Stimulated activated CD4-positive, alpha-beta T cell treated with anti-CD3 and anti-CD28 coated beads, Interleukin-12 subunit alpha, Interleukin-12 subunit beta, amount 100 ng/mL, for 4 hours (primary cell): ENCODE results near the gene SLC25A4.
A peak's percentile ranks its signal among the peaks of the same experiment; 100 is the strongest.
"Not testable (repeated sequence)": the region's sequence is repeated elsewhere in the genome, so short reads cannot be mapped to it uniquely, and the experiment has no call there.

Experiments
- DNase-seq: peaks from one replicate; pipeline ENCODE4 v3.0.0-alpha.2; 2020

Gene SLC25A4

DNA sequence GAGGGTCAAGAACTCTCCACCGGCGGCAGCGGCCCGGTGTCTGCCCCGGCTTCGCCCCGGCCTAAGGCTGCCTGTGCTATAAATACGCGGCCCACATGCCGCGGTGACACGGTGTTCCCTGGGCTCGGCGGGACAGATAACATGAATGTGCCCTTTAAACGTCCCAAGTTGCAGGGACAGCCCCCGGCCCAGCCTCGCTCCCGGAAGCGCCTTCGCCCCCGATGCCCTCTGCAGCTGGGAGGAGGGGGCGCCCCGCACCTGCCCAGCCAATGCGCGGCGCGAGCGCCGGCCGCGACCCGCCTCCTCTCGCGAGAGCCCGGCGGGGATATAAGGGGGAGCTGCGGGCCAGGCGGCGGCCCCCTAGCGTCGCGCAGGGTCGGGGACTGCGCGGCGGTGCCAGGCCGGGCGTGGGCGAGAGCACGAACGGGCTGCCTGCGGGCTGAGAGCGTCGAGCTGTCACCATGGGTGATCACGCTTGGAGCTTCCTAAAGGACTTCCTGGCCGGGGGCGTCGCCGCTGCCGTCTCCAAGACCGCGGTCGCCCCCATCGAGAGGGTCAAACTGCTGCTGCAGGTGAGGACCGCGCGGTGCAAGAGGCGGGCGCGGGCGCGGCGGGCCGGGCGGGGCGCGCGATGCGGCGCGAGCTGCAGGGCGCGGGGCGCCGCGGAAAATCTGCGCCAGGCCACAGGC lies at the start of gene SLC25A4:
Gene SLC25A4 (plus strand): TSS at position 355 of the 689 bp plus-strand sequence. CDS start 107 bp downstream, at position 462.
- DNase-seq, result peak; percentile 79

DNA sequence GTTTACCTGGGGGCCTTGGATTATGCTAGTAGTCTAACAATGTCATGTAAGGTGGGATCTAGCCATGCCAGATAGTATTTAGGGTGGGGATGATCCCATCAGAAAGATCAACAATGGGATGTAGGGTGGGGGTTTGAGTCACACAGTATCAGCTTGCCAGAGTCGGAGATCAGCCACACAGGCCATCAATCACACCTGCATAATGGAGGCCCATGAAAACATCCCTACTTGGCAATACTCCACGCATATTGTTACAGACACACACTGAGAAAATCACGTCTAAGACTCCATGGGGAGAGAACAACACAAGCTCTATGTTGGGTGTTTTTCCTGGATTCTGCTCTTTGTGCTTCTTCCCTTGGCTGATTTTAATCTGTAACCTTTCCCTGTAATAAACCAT lies 49.5 kb upstream of the SLC25A4 start:
- no peak for DNase-seq

DNA sequence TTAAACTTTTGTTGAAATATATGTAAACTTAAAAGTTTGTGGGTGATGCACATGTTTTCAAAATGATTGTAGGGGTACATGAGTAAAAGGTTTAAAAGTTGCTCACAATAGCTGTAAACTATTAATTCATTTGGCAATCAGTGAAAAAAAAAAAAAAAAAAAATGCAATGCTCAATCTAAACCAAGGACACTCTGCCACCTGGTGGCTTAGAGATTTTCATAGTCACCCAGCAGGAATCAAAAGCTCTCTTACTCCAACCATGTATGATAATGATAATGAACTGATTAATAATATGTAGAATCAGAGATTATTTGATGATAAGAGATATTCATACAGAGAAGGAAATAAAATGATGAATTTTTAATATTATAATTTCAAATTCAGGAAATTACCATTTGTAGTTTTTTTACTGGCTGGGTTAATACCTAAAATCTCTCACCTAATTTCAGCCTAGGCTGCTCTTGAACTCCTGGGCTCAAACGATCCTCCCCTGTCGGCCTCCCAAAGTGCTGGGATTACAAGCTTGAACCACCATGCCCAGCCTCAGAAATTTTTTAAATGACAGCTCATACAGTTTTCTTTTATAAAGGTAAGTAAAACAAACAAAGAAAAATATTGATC lies 46.9 kb upstream of the SLC25A4 start:
- no peak for DNase-seq

DNA sequence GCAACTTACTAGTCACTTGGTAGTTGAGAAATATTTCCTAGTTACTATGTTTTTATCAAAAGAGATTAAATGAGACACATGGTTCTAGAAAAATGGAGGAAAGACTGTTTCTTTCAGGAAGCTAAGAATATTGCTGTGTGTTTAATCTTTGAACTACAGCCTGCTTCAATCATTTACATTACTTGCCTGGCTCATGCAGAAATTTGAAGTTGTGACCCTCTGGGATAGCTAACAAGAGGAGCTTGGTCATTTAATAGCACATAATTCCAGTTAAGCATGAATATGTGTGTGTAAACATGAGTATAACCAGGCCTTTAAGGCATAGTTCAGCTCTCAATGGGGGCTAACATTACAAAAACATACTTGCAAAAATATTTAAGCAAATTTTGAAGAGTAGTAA lies 44.6 kb upstream of the SLC25A4 start:
- DNase-seq, result no peak

DNA sequence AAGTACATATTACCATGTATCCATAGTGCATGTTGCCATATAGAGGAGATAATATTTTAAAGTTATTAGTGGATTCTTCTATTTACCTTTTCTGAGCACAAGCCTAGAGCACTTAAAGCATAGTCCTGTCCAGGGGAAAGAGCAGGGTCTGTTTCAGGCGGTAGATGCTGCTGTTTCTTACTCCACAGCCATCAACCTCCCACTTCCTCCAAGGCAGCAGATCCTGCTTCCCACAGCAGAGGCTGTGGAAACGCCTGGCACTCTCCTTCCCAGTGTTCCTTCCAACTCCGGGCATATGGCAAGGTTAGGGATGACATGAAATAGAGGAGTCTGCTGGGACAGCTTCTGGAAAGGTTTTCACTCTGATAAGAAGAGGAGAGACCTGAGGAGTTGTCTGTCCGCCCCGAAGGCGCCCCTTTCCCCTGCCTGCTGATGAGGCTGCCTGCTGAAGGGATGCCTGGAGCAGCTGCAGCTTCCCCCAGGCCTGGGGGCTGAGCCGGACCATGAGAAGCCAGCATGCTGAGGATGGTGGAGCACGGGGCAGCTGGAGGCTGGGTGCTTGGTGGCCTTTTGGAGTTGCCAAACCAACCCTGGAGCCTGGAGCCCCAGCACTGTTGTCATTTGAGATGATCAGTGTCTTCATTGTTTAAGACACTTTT lies 43.9 kb upstream of the SLC25A4 start:
- DNase-seq, result no peak

DNA sequence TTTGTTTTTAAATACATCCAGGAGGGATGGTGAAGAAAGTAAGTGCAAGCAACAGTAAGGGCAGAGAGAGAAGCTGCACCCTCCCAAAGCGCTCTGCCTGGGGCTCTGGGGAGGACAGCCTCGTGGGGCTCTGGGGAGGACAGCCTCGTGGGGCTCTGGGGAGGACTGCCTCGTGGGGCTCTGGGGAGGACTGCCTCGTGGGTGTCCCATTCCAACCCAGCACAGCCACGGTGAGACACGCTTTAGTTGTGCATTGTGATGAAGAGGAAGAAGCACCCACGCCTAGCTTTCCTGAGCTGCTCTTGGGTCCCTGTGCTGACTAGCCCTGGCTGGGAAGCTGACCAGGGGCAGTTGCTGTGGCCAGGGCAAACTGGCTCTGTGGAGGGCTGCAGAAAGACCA lies 43.1 kb upstream of the SLC25A4 start:
- DNase-seq, result no peak

DNA sequence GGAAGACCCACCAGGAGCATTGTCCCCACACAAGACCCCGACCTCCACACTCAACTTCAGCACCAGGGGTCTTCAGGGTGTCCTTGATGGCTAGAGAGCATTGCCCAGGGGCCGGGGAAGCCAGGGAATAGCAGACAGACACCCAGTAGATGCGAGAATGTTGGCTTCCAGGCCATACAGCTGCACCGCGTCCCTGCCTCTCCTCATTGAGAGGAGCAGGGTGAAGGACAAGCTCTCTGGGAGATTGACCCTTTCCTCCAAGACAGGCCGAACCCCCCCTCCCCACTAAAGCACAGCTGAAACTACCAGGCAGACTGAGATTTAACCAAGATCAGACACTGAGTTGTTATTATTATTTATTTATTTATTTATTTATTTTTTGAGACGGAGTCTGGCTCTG lies 42.6 kb upstream of the SLC25A4 start:
- DNase-seq, result no peak

DNA sequence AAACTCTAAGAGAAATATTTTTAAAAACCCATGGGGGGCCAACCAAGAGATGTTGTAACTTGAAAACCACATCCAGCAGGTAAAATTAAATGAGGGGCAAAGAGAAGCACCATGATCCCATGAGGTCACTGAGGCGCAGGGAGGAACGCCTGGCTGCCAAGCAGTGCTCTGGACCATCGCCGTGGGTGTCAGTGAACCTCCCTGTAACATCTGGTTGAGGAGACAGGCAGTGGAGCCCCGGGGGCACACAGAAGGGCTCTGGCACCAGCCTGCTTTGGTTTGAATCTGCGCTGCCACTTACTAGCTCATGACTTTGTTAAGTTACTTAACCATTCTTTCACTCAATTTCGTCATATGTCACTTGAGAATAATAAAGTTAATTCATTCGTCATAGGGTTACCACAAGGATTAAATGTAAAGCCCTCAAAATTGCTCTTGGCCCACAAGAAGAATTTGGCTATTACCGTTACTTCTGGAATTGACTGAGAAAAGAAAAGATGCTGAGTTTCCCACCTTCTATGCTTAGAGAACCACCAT lies 41.6 kb upstream of the SLC25A4 start:
- no peak for DNase-seq

DNA sequence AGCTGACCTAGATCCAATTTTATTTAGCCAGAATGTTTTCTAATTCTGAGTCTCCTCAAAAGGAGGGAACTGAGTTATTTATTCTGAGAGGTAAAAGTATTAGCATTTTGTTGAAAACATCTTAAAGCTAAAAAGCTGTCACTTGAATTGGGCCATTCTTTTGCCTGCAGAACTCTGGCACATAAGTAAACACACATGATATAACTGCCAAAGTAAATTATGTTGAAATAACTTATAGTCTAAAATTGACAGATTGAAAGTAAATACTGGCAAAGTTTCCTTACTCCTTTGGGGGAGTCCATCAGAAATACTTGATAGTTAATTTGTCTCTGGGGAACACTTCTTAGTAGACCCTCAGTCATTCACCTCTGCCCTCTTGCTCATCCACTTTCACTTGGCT lies 38.3 kb upstream of the SLC25A4 start:
- no peak for DNase-seq

DNA sequence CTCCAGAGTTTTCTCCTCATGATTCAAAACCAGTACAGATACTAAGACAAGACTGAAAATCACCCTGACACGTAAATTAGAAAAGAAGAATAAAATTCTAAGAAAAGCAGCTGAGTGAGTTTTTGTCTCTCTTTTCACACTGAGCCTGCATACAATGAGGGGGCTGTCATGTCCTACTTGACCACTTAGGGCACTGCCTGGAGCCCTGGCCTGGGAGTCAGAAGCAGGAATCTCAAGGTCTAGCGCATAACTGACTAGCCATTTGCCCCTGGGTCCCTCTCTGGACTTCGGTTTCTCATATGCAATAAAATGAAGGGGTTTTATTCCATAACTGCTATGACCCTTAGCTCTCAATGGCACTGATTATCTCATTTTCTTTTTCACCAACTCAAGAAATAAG lies 36.7 kb upstream of the SLC25A4 start:
- no peak for DNase-seq

DNA sequence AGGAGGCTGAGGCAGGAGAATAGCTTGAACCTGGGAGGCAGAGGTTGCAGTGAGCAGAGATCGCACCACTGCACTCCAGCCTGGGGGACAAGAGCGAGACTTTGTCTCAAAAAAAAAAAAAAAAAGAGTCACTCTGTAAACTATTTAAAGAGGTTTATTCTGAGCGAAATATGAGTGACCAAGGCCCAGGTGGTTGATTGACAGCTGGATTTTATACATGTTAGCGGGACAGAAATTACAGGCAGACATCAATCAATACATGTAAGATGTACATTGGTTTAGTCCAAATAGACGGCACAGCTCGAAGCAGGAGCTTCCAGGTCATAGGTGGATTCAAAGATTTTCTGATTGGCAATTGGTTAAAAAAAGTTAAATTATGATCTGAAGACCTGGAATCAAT lies 35.5 kb upstream of the SLC25A4 start:
- not testable (repeated sequence) for DNase-seq

DNA sequence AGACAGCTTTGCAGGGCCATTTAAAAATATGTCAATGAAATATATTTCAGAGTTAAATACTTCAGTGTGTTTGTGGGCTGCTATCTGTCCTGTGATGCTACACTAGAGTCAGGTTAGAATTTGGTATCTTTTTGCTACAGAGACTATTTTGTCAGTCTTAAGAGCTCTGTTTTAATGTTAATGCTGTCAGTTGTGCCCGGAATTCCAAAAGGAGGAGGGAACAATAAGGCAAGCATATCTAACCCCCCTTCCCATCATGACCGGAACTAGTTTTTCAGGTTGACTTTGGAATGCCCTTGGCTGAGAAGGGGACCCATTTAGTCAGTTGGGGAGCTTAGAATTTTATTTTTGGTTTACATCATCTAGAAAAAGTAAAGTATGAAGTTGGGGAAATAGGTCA lies 34.9 kb upstream of the SLC25A4 start:
- no peak for DNase-seq

DNA sequence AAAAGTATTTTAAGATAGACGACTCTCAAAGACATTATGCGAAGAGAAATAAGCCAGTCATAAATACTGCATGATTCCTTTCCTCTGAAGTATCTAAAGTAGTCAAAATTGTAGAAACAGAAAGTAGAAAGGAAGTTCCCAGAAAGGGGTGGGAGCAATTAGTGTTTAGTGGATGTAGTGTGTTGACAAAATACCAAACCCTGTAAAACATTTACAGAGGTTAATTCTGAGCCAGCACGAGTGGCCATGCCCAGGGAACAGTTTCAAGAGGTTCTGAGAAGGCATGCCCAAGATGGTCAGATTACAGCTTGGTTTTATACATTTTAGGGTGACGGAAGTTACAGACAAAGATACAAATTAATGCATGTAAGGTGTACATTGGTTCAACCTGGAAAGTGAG lies 34.4 kb upstream of the SLC25A4 start:
- DNase-seq, result no peak

DNA sequence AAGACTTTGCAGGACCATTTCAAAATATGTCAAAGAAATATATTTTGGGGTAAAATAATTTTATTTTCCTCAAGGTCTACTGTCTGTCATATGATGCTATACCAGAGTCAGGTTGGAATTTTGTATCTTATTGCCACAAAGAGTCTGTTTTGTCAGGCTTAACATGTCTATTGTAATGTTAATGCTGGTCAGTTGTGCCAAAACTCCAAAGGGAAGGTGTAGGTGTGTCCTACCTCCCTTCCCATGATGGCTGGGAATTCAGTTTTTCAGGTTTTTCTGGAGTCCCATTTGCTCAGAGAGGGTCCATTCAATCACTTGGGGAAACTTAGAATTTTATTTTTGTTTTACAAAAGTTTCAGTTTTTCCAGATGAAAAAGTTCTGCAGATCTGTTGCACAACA lies 33.3 kb upstream of the SLC25A4 start:
- DNase-seq, result no peak

DNA sequence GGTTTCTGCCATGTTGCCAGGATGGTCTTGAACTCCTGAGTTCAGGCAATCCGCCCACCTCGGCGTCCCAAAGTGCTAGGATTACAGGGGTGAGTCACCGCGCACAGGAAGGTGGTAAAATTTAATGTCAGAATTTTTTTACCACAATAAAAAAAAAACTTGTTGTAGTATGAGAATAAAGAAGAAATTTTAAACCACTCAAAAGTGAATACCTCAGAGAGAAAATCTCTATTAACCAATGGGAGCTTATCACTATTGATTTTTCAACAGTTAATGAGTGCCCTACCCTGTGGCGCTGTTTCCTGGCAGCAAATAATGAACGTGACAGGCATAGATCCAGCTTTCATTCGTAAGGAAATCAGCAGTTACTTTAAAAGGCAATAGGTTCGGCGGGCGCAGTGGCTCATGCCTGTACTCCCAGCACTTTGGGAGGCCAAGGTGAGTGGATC lies 32.7 kb upstream of the SLC25A4 start:
- DNase-seq, result no peak

DNA sequence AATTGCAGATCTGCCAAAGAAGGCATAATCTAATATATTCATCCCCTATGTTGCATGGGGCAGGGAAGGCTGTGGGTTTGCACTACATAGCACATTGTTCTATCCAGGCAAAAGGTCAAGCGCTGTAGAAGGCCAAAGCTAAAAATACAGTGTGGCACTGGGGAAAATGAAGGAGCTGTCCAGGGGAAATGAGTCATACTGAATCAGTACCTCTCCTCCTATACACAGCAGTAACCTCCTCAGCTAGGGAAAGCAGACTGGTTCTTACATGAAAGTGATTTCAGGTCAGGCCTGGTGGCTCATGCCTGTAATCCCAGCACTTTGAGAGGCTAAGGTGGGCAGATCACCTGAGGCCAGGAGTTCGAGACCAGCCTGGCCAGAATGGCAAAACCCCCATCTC lies 31.0 kb upstream of the SLC25A4 start:
- no peak for DNase-seq

DNA sequence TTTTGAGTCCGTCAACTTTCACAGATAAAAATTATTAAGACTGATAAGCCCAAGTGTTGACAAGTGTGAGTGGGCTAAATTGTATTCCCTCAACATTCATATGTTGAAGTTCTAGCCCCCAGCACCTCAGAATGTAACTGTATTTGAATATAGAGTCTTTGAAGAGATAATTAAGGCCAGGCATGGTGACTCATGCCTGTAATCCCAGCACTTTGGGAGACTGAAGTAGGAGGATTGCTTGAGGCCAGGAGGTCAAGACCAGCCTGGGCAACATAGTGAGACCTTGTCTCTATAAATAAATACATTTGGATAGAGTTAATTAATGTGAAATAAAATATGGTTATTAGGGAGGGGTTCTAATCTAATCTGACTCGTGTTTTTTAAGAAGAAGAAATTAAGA lies 29.7 kb upstream of the SLC25A4 start:
- no peak for DNase-seq

DNA sequence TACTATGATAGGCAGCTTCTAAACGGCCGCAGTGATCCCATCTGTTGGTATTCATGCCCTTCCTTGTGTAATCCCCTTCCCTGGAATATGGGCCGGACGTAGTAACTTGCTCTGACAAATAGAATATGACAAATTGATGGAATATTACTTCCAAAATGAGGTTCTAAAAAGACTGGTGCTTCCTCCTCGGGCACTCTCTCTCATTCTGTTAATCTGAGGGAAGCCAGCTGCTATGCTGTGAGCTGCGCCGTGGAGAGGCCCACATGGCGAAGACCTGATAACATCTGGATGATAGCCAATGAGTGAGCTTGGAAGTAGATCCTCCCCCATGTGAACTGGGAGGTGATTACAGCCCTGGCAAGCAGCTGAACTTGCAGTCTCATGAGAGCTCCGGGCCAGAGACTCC lies 27.2 kb upstream of the SLC25A4 start:
- no peak for DNase-seq

DNA sequence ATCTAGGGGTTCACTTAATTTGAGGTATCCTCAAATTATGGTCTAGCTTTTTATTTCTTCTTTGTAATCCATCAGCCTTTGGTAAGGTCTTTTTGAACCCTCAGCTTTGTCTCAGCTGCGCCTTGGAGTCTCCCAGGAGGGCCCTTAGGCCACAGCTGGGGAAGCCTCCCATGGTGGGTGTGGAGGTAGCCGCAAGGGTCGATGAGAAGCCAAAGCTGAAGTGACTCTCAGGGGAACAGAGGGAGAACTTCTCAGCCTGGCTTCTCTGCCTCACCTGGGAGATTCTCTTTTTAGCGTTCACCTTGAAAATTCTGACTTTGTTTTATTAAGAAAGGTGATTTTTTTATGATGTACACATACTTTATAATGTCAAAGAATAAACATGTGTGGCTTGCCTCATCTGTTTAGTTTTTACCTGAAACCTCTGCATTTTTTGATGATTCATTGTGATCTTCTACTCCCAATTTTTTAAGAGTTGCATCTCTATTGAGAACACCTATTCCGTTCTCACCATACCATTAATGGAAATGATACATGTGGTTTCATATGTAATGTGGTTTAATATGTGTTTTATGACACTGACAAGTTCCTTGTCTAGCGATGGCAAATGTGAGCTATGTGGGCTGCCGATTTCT lies 25.6 kb upstream of the SLC25A4 start:
- DNase-seq, result no peak

DNA sequence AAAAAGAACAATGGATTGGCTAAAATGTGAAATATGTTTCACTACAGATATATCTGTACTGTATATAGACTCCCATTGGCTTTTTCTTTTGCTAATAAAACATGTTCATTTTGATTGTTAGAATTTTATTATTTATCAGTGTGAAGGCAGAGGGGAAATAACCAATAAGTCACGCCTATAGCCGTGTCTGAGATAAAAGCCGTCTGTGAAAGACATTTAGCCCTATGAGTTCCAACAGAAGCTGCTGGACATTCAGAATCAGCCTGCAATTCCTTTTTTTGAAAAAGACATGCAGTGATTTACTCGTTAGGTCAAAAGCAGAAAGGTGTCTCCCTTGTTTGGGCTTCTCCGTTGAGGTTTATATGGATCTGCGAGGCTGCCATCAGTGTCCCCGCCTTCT lies 24.2 kb upstream of the SLC25A4 start:
- DNase-seq, result no peak

DNA sequence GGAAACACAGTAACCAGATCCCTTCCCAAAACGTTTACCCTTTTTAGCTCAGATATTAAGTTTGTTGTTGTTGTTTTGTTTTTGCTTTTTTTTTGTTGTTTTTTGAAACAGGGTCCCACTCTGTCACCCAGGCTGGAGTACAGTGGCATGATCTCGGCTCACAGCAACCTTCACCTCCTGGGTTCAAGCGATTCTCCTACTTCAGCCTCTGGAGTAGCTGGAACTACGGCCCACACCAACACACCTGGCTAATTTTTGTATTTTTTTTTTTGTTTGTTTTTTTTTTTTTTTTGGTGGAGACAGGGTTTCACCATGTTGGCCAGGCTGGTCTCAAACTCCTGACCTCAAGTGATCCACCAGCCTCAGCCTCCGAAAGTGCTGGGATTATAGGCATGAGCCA lies 23.6 kb upstream of the SLC25A4 start:
- DNase-seq, result not testable (repeated sequence)

DNA sequence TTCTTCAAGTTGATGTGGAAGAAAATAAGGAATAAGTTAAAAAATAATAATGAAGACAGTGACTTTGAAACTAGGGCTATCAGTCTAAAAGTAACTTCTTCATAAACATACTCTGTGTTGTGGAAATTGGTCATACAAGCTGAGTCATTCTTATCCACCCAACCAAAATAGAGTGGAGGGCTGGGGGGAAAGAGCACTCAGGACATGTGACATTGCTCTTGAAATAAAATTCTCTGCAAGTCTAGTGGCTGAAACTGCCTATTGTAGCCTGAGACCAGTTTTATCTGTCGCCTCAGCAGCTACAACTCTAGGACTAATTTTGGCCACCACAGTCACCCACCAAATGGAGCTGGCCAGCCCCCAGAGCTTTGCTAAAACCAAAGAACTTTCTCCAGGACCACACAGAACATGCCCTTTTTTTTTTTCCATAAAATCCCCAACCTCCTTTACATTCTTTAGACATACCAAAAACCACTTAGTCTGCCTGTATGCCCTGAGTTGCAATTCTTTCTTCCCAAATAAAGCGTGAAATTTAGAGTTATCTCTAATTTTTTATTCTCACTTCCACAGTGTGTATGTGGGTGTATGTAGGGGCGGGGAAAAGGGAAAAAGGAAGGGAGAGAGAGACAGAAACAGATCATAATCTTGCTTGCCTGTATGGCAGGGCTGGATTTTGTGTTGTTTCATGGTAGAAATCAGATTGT lies 23.0 kb upstream of the SLC25A4 start:
- no peak for DNase-seq

DNA sequence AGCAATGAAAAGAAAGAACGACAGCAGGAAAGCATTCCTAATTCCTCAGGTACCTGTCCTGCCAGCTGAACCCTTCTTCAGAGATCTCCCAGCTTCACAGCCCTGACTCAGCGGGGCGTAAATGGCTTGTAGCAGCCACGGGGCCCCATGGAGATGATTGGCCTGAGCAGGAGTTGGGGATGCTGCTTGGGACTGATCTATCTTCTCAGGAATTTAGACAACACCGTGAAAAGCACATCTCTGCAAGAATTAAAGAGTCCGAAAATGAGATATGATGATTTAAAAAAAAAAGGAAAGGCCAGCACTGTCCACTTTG lies 22.5 kb upstream of the SLC25A4 start:
- no peak for DNase-seq
